K562 (cell line): ENCODE data around the gene STIM1.

Source experiments
- CEBPB ChIP-seq: fragments of 450-650 bp; IDR thresholded peaks from 2 replicates; pipeline ENCODE4 v1.6.1; 2016; ENCODE audit warnings: missing genetic modification characterization, missing compliant biosample characterization
- EZH2 ChIP-seq: IDR thresholded peaks from 2 replicates; pipeline ENCODE4 v1.6.1; 2012; ENCODE audit warnings: low read depth, mild to moderate bottlenecking, inconsistent platforms, low read length, borderline replicate concordance
- LEF1 ChIP-seq: fragments of 450-650 bp; IDR thresholded peaks from 2 replicates; pipeline ENCODE4 v1.6.1; 2016; ENCODE audit warnings: mild to moderate bottlenecking
- MLLT1 ChIP-seq, 2 experiments: fragments of 450-650 bp; IDR thresholded peaks; 2 replicates each; pipeline ENCODE4 v1.6.1; 2016
- MLX ChIP-seq, 2 experiments: fragments of 450-650 bp in 1 of 2; sonication (generic) in 1 of 2; formaldehyde crosslinking; conservative IDR thresholded peaks; 2 replicates each; pipeline versions ENCODE4 v1.4.0 to v1.8.1; 2020 to 2022; ENCODE audit warnings: mild to moderate bottlenecking in 1 of 2, missing genetic modification reagents in 1 of 2
- SETDB1 ChIP-seq: IDR thresholded peaks from one replicate; pipeline ENCODE4 v1.6.1; 2012; ENCODE audit warnings: low read length, control low read depth, inconsistent platforms
- SNAPC5 ChIP-seq: fragments of 250-450 bp; sonication (Bioruptor Pico); IDR thresholded peaks from 2 replicates; pipeline ENCODE4 v1.8.0; 2021; ENCODE audit warnings: moderate library complexity, mild to moderate bottlenecking, inconsistent platforms
- TAF1 ChIP-seq: IDR thresholded peaks from 2 replicates; pipeline ENCODE4 v1.6.1; 2011; ENCODE audit warnings: mild to moderate bottlenecking, low read length, moderate library complexity; ENCODE audit not compliant: insufficient read depth, control insufficient read depth, severe bottlenecking; ENCODE audit errors: extremely low read depth
- VEZF1 ChIP-seq: fragments of 200-800 bp; sonication (Bioruptor generic); IDR thresholded peaks from 2 replicates; pipeline ENCODE4 v1.6.1; 2017; ENCODE audit warnings: missing genetic modification characterization, missing compliant biosample characterization
- ZKSCAN1 ChIP-seq: fragments of 150-350 bp; IDR thresholded peaks from 2 replicates; pipeline ENCODE4 v1.6.1; 2016; ENCODE audit warnings: low read depth, low read length
- ZSCAN32 ChIP-seq: fragments of 450-650 bp; formaldehyde crosslinking; IDR thresholded peaks from 2 replicates; pipeline ENCODE4 v1.4.0; 2020; ENCODE audit warnings: mild to moderate bottlenecking, moderate library complexity

GRCh38 chr11:3904228-3904627, 48.8 kb downstream of the STIM1 start:
- TF ChIP-seq EZH2, result no peak
- TF ChIP-seq ZKSCAN1, result no peak
- TF ChIP-seq TAF1, result no peak
- no peak for TF ChIP-seq MLLT1 (IDR thresholded peaks at IDR 0.05)
- TF ChIP-seq MLX (CRISPR knock-in tag; conservative IDR thresholded peaks at IDR 0.05), result no peak
- TF ChIP-seq VEZF1 (CRISPR knock-in tag), result no peak
- no peak for TF ChIP-seq ZSCAN32 (CRISPR knock-in tag)
- no peak for TF ChIP-seq SNAPC5
- no peak for TF ChIP-seq SETDB1
- TF ChIP-seq LEF1, result no peak
- no peak for TF ChIP-seq CEBPB (tag)
